SK-N-SH treated with all-trans-retinoic acid at 6 μM for 48 hours (cell line): ENCODE results near the gene SLC7A4.

Experiments
- ATAC-seq: fragments of 200-7000 bp; cut with Tn5 transposase; 3 replicates; pipeline ENCODE4 v1.9.1; 2020; ENCODE audit warnings: mild to moderate bottlenecking, moderate library complexity
- ARNTL ChIP-seq: fragments of 450-650 bp; formaldehyde crosslinking; IDR thresholded peaks from 2 replicates; pipeline ENCODE4 v1.5.0; 2020; ENCODE audit warnings: low read depth, mild to moderate bottlenecking, moderate library complexity, borderline replicate concordance
- BACH2 ChIP-seq: fragments of 250-450 bp; sonication (Bioruptor Pico); IDR thresholded peaks from 2 replicates; pipeline ENCODE4 v1.9.0; 2021; ENCODE audit warnings: mild to moderate bottlenecking, borderline replicate concordance
- CREB5 ChIP-seq: fragments of 250-450 bp; sonication (Bioruptor Pico); IDR thresholded peaks from 2 replicates; pipeline ENCODE4 v1.5.1; 2020; ENCODE audit warnings: low read depth, mild to moderate bottlenecking, moderate library complexity
- CSDC2 ChIP-seq: fragments of 250-450 bp; sonication (Bioruptor Pico); IDR thresholded peaks from 2 replicates; pipeline ENCODE4 v1.5.0; 2020; ENCODE audit warnings: mild to moderate bottlenecking, moderate library complexity
- CSRNP3 ChIP-seq: fragments of 250-450 bp; sonication (Bioruptor Pico); IDR thresholded peaks from 2 replicates; pipeline ENCODE4 v1.5.1; 2021; ENCODE audit warnings: mild to moderate bottlenecking, moderate library complexity
- ESRRG ChIP-seq: fragments of 250-450 bp; sonication (Bioruptor Pico); IDR thresholded peaks from 2 replicates; pipeline ENCODE4 v1.6.1; 2021; ENCODE audit warnings: mild to moderate bottlenecking
- GLIS3 ChIP-seq: fragments of 250-450 bp; sonication (Bioruptor Pico); IDR thresholded peaks from 2 replicates; pipeline ENCODE4 v1.5.0; 2020; ENCODE audit warnings: mild to moderate bottlenecking, moderate library complexity
- ISL1 ChIP-seq: fragments of 250-450 bp; sonication (Bioruptor Pico); IDR thresholded peaks from 2 replicates; pipeline ENCODE4 v2.1.2; 2022; ENCODE audit warnings: mild to moderate bottlenecking, moderate library complexity
- OSR1 ChIP-seq: fragments of 250-450 bp; sonication (Bioruptor Pico); IDR thresholded peaks from 2 replicates; pipeline ENCODE4 v1.8.0; 2022; ENCODE audit warnings: moderate library complexity, mild to moderate bottlenecking, inconsistent platforms
- PATZ1 ChIP-seq: fragments of 250-450 bp; sonication (Bioruptor Pico); IDR thresholded peaks from 2 replicates; pipeline ENCODE4 v1.8.0; 2020; ENCODE audit warnings: mild to moderate bottlenecking, moderate library complexity, borderline replicate concordance
- POU6F1 ChIP-seq: fragments of 250-450 bp; sonication (Bioruptor Pico); IDR thresholded peaks from 2 replicates; pipeline ENCODE4 v1.8.0; 2021; ENCODE audit warnings: low read depth, mild to moderate bottlenecking, moderate library complexity, borderline replicate concordance
- RARB ChIP-seq: fragments of 250-450 bp; sonication (Bioruptor Pico); IDR thresholded peaks from 2 replicates; pipeline ENCODE4 v1.8.0; 2021; ENCODE audit warnings: mild to moderate bottlenecking, moderate library complexity
- SNAI2 ChIP-seq: fragments of 250-450 bp; sonication (Bioruptor Pico); IDR thresholded peaks from 2 replicates; pipeline ENCODE4 v1.5.0; 2020; ENCODE audit warnings: mild to moderate bottlenecking, moderate library complexity
- TOX ChIP-seq: fragments of 250-450 bp; sonication (Bioruptor Pico); IDR thresholded peaks from 2 replicates; pipeline ENCODE4 v1.8.0; 2021; ENCODE audit warnings: mild to moderate bottlenecking, moderate library complexity, borderline replicate concordance
- TSHZ2 ChIP-seq: fragments of 250-450 bp; sonication (Bioruptor Pico); IDR thresholded peaks from 2 replicates; pipeline ENCODE4 v1.5.0; 2020; ENCODE audit warnings: mild to moderate bottlenecking, moderate library complexity
- ZC3H10 ChIP-seq: fragments of 250-450 bp; sonication (Bioruptor Pico); IDR thresholded peaks from 2 replicates; pipeline ENCODE4 v1.5.1; 2021; ENCODE audit warnings: mild to moderate bottlenecking, moderate library complexity
- ZFP3 ChIP-seq: fragments of 250-450 bp; sonication (Bioruptor Pico); IDR thresholded peaks from 2 replicates; pipeline ENCODE4 v1.5.0; 2020; ENCODE audit warnings: mild to moderate bottlenecking, moderate library complexity
- ZFP30 ChIP-seq: fragments of 450-650 bp; formaldehyde crosslinking; IDR thresholded peaks from 2 replicates; pipeline ENCODE4 v1.5.0; 2022; ENCODE audit warnings: mild to moderate bottlenecking, moderate library complexity
- ZNF565 ChIP-seq: fragments of 450-650 bp; formaldehyde crosslinking; conservative IDR thresholded peaks from 2 replicates; pipeline ENCODE4 v1.5.0; 2020; ENCODE audit warnings: low read depth, mild to moderate bottlenecking, moderate library complexity
- ZNF70 ChIP-seq: fragments of 450-650 bp; formaldehyde crosslinking; IDR thresholded peaks from 2 replicates; pipeline ENCODE4 v1.5.0; 2020; ENCODE audit warnings: mild to moderate bottlenecking, moderate library complexity

Gene SLC7A4

GRCh38 chr22:21022955-21023614 lies 9.3 kb downstream of the SLC7A4 start:
- ATAC-seq: no peak
- no peak for TF ChIP-seq RARB (CRISPR knock-in tag)
- no peak for TF ChIP-seq ARNTL (CRISPR knock-in tag)
- TF ChIP-seq GLIS3: no peak
- TF ChIP-seq BACH2 (CRISPR knock-in tag): no peak
- TF ChIP-seq ZNF70: no peak
- TF ChIP-seq ZC3H10 (CRISPR knock-in tag): no peak
- TF ChIP-seq CREB5 (CRISPR knock-in tag): no peak
- TF ChIP-seq SNAI2 (CRISPR knock-in tag): no peak
- TF ChIP-seq TOX (CRISPR knock-in tag): no peak
- TF ChIP-seq ISL1 (CRISPR knock-in tag): no peak
- no peak for TF ChIP-seq OSR1 (CRISPR knock-in tag)
- no peak for TF ChIP-seq POU6F1
- TF ChIP-seq ZFP3 (CRISPR knock-in tag): no peak

- TF ChIP-seq ZFP3 (CRISPR knock-in tag): no peak
- TF ChIP-seq ZNF565 (CRISPR knock-in tag): no peak
- TF ChIP-seq, all 23 proteins: peak for 0
- ATAC-seq: no peak
These were observed 9.9 kb downstream of the SLC7A4 start for GRCh38 chr22:21022507-21022906.

GRCh38 chr22:21020802-21021429 lies 11.4 kb downstream of the SLC7A4 start:
- TF ChIP-seq TOX (CRISPR knock-in tag): no peak
- no peak for TF ChIP-seq OSR1 (CRISPR knock-in tag)
- no peak for TF ChIP-seq ESRRG
- TF ChIP-seq ZNF70: no peak
- no peak for TF ChIP-seq ZNF565 (CRISPR knock-in tag)
- no peak for TF ChIP-seq CSRNP3 (CRISPR knock-in tag)
- no peak for TF ChIP-seq ZC3H10 (CRISPR knock-in tag)
- TF ChIP-seq ZFP3 (CRISPR knock-in tag): no peak
- no peak for TF ChIP-seq ARNTL (CRISPR knock-in tag)
- TF ChIP-seq ZFP30 (CRISPR knock-in tag): no peak
- no peak for TF ChIP-seq BACH2 (CRISPR knock-in tag)
- no peak for TF ChIP-seq TSHZ2 (CRISPR knock-in tag)
- TF ChIP-seq CSDC2 (CRISPR knock-in tag): no peak

GRCh38 chr22:21018314-21018713 lies 14.0 kb downstream of the SLC7A4 start:
- TF ChIP-seq OSR1 (CRISPR knock-in tag) (no peak), PATZ1 (CRISPR knock-in tag) (no peak), ZC3H10 (CRISPR knock-in tag) (no peak), ZNF70 (peak; percentile 94), ARNTL (CRISPR knock-in tag) (no peak)
- no peak for ATAC-seq

More at GRCh38 chr22:21020802-21021429, 11.4 kb downstream of the SLC7A4 start:
- peak; percentile 76 for ATAC-seq
